A549 (cell line): ENCODE data around the gene KCNK7. TPM values are rescaled to one million over a fixed set of nuclear protein-coding genes. Genes with fewer than 3 reads are reported as not detected.
A peak's percentile ranks its signal among the peaks of the same experiment; 100 is the strongest.

Experiments used
- ATAC-seq, 2 experiments: fragments of 200-7000 bp in 1 of 2; fragments of >200 bp in 1 of 2; cut with Nextera tagmentation in 1 of 2; cut with Tn5 transposase in 1 of 2; 3 replicates each; pipeline versions ENCODE4 v1.8.0 to v1.9.1; 2018 to 2020; ENCODE audit warnings: mild to moderate bottlenecking in 1 of 2, moderate library complexity in 1 of 2
- CTCF ChIA-PET: fragments of 300-600 bp; sonication (Branson Sonifier 250); formaldehyde crosslinking; extraction: SDS; loops from one replicate; lab custom pipeline; 2021; ENCODE audit warnings: antibody characterized with exemption, inconsistent platforms; lab: Yijun Ruan, JAX
- POLR2A ChIA-PET: fragments of 350-600 bp; formaldehyde crosslinking; extraction: SDS; loops from one replicate; lab custom pipeline; 2021; ENCODE audit warnings: antibody characterized with exemption, inconsistent platforms; lab: Yijun Ruan, JAX
- DNase-seq, 2 experiments: peaks; one replicate each; pipeline versions ENCODE4 v3.0.0 to v3.0.0-alpha.2; 2011 to 2016; ENCODE audit warnings: low read depth in 1 of 2, low spot score in 1 of 2
- FAIRE-seq: peaks from 2 replicates; lab custom pipeline; 2011; peaks lifted over from hg19 to GRCh38; lab: Jason Lieb, UNC
- H3K27ac ChIP-seq, 2 experiments: fragments of >200 bp; sonication (Bioruptor Twin); formaldehyde crosslinking; 3 replicates each; pipeline ENCODE4 v1.5.1; 2016 to 2017
- H3K4me1 ChIP-seq: fragments of >200 bp; sonication (Bioruptor Twin); formaldehyde crosslinking; 3 replicates; pipeline ENCODE4 v1.6.1; 2016
- H3K4me2 ChIP-seq: fragments of >200 bp; sonication (Bioruptor Twin); formaldehyde crosslinking; 3 replicates; pipeline ENCODE4 v1.6.1; 2016
- H3K4me3 ChIP-seq: fragments of >200 bp; sonication (Bioruptor Twin); formaldehyde crosslinking; 3 replicates; pipeline ENCODE4 v1.5.1; 2016
- H3K9me3 ChIP-seq: fragments of >200 bp; sonication (Bioruptor Twin); formaldehyde crosslinking; 3 replicates; pipeline ENCODE4 v1.6.1; 2016
- CBX8 ChIP-seq: fragments of 200-600 bp; sonication (generic); IDR thresholded peaks from 2 replicates; pipeline ENCODE4 v1.6.1; 2016
- CEBPB ChIP-seq, 2 experiments: fragments of >200 bp in 1 of 2; sonication (Bioruptor Twin) in 1 of 2; formaldehyde crosslinking in 1 of 2; IDR thresholded peaks; 2 replicates each; pipeline ENCODE4 v1.6.1; 2012 to 2016
- CHD4 ChIP-seq: fragments of 200-600 bp; sonication (generic); IDR thresholded peaks from 2 replicates; pipeline ENCODE4 v1.6.1; 2016; ENCODE audit warnings: antibody characterized with exemption, mild to moderate bottlenecking, borderline replicate concordance
- CTCF ChIP-seq: fragments of >200 bp; sonication (Bioruptor Twin); formaldehyde crosslinking; IDR thresholded peaks from 3 replicates; pipeline ENCODE4 v1.5.1; 2016
- ESRRA ChIP-seq: fragments of 150-350 bp; IDR thresholded peaks from 2 replicates; pipeline ENCODE4 v1.6.1; 2014; ENCODE audit warnings: mild to moderate bottlenecking, low read length, borderline replicate concordance
- FOSB ChIP-seq: fragments of 250-450 bp; sonication (Bioruptor Pico); IDR thresholded peaks from 2 replicates; pipeline ENCODE4 v1.5.0; 2020; ENCODE audit warnings: mild to moderate bottlenecking, moderate library complexity
- FOXS1 ChIP-seq: fragments of 250-450 bp; sonication (Bioruptor Pico); IDR thresholded peaks from 2 replicates; pipeline ENCODE4 v1.5.0; 2020; ENCODE audit warnings: mild to moderate bottlenecking, moderate library complexity
- HDAC2 ChIP-seq: fragments of 200-600 bp; sonication (generic); IDR thresholded peaks from 2 replicates; pipeline ENCODE4 v1.6.1; 2016
- HES2 ChIP-seq: fragments of >200 bp; sonication (Bioruptor Twin); formaldehyde crosslinking; IDR thresholded peaks from 2 replicates; pipeline ENCODE4 v1.6.1; 2016
- HEYL ChIP-seq: fragments of 250-450 bp; sonication (Bioruptor Pico); IDR thresholded peaks from 2 replicates; pipeline ENCODE4 v1.8.0; 2021; ENCODE audit warnings: mild to moderate bottlenecking, moderate library complexity
- HOXB13 ChIP-seq: fragments of 250-450 bp; sonication (Bioruptor Pico); IDR thresholded peaks from 2 replicates; pipeline ENCODE4 v1.5.0; 2020; ENCODE audit warnings: low read depth, mild to moderate bottlenecking, moderate library complexity
- JUN ChIP-seq, 2 experiments: fragments of >200 bp; sonication (Bioruptor Twin); formaldehyde crosslinking; IDR thresholded peaks; 2 replicates in 1 of 2; 3 replicates in 1 of 2; pipeline ENCODE4 v1.6.1; 2016 to 2017
- KDM1A ChIP-seq: fragments of 200-600 bp; sonication (generic); IDR thresholded peaks from 2 replicates; pipeline ENCODE4 v1.6.1; 2016; ENCODE audit warnings: low read depth, mild to moderate bottlenecking
- NFE2L2 ChIP-seq: fragments of 150-350 bp; conservative IDR thresholded peaks from 2 replicates; pipeline ENCODE4 v1.6.1; 2014; ENCODE audit warnings: low read length
- NPAS2 ChIP-seq: fragments of 250-450 bp; sonication (Bioruptor Pico); IDR thresholded peaks from 2 replicates; pipeline ENCODE4 v1.8.0; 2022; ENCODE audit warnings: mild to moderate bottlenecking, moderate library complexity, borderline replicate concordance
- PBX3 ChIP-seq: IDR thresholded peaks from 2 replicates; pipeline ENCODE4 v1.6.1; 2012
- POLR2A ChIP-seq: IDR thresholded peaks from 2 replicates; pipeline ENCODE4 v1.6.1; 2012; ENCODE audit warnings: mild to moderate bottlenecking, low read length
- POLR2AphosphoS2 ChIP-seq: conservative IDR thresholded peaks from 2 replicates; pipeline ENCODE4 v1.6.1; 2012; ENCODE audit warnings: low read length, improper control_type of control experiment, inconsistent platforms
- RARB ChIP-seq: fragments of 250-450 bp; sonication (Bioruptor Pico); IDR thresholded peaks from 2 replicates; pipeline ENCODE4 v1.8.0; 2021; ENCODE audit warnings: mild to moderate bottlenecking, moderate library complexity
- SMC3 ChIP-seq: fragments of >200 bp; sonication (Bioruptor Twin); formaldehyde crosslinking; IDR thresholded peaks from 3 replicates; pipeline ENCODE4 v1.6.1; 2018; ENCODE audit warnings: inconsistent platforms
- TFCP2L1 ChIP-seq: fragments of 250-450 bp; sonication (Bioruptor Pico); IDR thresholded peaks from 2 replicates; pipeline ENCODE4 v1.5.0; 2021; ENCODE audit warnings: mild to moderate bottlenecking
- WGBS: methylation state at CpG from one replicate; pipeline ENCODE4 v1.1.6; 2017; ENCODE audit errors: missing lambda C conversion rate; 5-methylcytosine and 5-hydroxymethylcytosine counted together
- polyA plus RNA-seq, 4 experiments: library from polyadenylated mRNA; depleted of rRNA in 3 of 4; stranded (reverse); fragments of >200 nt; fragmentation: RNase III in 1 of 4; extraction: RNeasy Plus Mini Kit Qiagen cat#74134 plus additional on column Dnase treatment in 1 of 4; gene quantifications; 2 replicates in 3 of 4; 3 replicates in 1 of 4; pipeline ENCODE4 v1.2.3, GENCODE V29; 2011 to 2017

Gene KCNK7
- polyA plus RNA-seq, 2 of the 4 experiments (the other 2 are of a cell fraction), result 0.13 to 0.50 TPM

GRCh38 chr11:65555693-65556231, 39.8 kb downstream of the KCNK7 start (continued):
- TF ChIP-seq PBX3 (peak; percentile 44; the same call in 1 of the 2 replicates), NFE2L2 (no peak), CTCF (no peak), JUN (IDR thresholded peaks at IDR 0.05) (peak in 1 of 2 experiments; percentile 49; a peak in 2 of 5 replicates), POLR2AphosphoS2 (no peak), FOSB (CRISPR knock-in tag) (no peak), SMC3 (no peak), POLR2A (0 out of 2 replicates have a peak, but pooled peaks have one; percentile 11), HES2 (no peak), TFCP2L1 (no peak), RARB (CRISPR knock-in tag) (no peak), HEYL (CRISPR knock-in tag) (no peak), HDAC2 (no peak), FOXS1 (no peak)

GRCh38 chr11:65554842-65555430, 40.7 kb downstream of the KCNK7 start:
- H3K9me3 ChIP-seq, result no peaks in the 10 kb centered on the region
- WGBS, result 88% methylated on average over 4 of the region's 4 CpGs
- H3K4me2 ChIP-seq, result peak overlapping the region; percentile 98
- no peak overlapping the region for H3K4me3 ChIP-seq
- POLR2A ChIA-PET, result interaction anchor here (1.0 kb wide), 1 partner anchor 15 kb away, joined by 3 read pairs; the partner anchor contains the start of gene ZNRD2
- no peak for FAIRE-seq
- CTCF ChIA-PET, result interaction anchor here (0.9 to 8.0 kb wide), 6 partner anchors 13 to 44 kb away, joined by 3 to 148 read pairs (median 6); partner anchors contain the start of genes FAM89B and SCYL1
- peaks cover 68% of the 10 kb centered on the region for H3K4me1 ChIP-seq
- H3K27ac ChIP-seq, result peak overlapping the region; percentile 94 to 99
- DNase-seq, result no peak
- TF ChIP-seq CEBPB (IDR thresholded peaks at IDR 0.05) (no peak), POLR2A (no peak), HDAC2 (no peak), CTCF (no peak), CHD4 (no peak), FOSB (CRISPR knock-in tag) (no peak), KDM1A (no peak), ESRRA (no peak), NPAS2 (CRISPR knock-in tag) (no peak), HEYL (CRISPR knock-in tag) (no peak), HOXB13 (CRISPR knock-in tag) (no peak), CBX8 (no peak)
- TF ChIP-seq, all 56 proteins: peak for 0
- ATAC-seq, result no peak
